Measurements from ENCODE around the gene ZNF385A. TPM values are rescaled to one million over a fixed set of nuclear protein-coding genes. Genes with fewer than 3 reads are reported as not detected.

The ZNF385A gene
- total and polyA plus RNA-seq, 9 of the 15 experiments (the other 6 are each of a cell fraction or from before 2014, with no cell fraction given), result 1.0 to 111 (median 7.7) TPM

- TF ChIP-seq GTF2A2 (tag; IDR thresholded peaks at IDR 0.05), result no peak
- 0 out of 2 replicates have a peak, but pooled peaks have one; percentile 29 for TF ChIP-seq TAL1 (IDR thresholded peaks at IDR 0.05)
- no peak for TF ChIP-seq RBM22 (IDR thresholded peaks at IDR 0.05; ENCODE audit: low read depth, low read length, poor library complexity, severe bottlenecking)
- no peak for TF ChIP-seq RAD21 (CRISPR knock-in tag; conservative IDR thresholded peaks at IDR 0.05 in 1 of 2, IDR thresholded peaks at IDR 0.05 in 1 of 2)
- 0 out of 2 replicates have a peak, but pooled peaks have one; percentile 13 for TF ChIP-seq ZNF766 (CRISPR knock-in tag; conservative IDR thresholded peaks at IDR 0.05)
- TF ChIP-seq FOXA1 (IDR thresholded peaks at IDR 0.05; ENCODE audit: borderline replicate concordance), result no peak
- TF ChIP-seq, protein P1, sequence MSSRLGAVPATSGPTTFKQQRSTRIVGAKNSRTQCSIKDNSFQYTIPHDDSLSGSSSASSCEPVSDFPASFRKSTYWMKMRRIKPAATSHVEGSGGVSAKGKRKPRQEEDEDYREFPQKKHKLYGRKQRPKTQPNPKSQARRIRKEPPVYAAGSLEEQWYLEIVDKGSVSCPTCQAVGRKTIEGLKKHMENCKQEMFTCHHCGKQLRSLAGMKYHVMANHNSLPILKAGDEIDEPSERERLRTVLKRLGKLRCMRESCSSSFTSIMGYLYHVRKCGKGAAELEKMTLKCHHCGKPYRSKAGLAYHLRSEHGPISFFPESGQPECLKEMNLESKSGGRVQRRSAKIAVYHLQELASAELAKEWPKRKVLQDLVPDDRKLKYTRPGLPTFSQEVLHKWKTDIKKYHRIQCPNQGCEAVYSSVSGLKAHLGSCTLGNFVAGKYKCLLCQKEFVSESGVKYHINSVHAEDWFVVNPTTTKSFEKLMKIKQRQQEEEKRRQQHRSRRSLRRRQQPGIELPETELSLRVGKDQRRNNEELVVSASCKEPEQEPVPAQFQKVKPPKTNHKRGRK (tag; IDR thresholded peaks at IDR 0.05), result no peak
- TF ChIP-seq CBFB (CRISPR knock-in tag; IDR thresholded peaks at IDR 0.05), result no peak
- TF ChIP-seq TAF9B (IDR thresholded peaks at IDR 0.05; ENCODE audit: partially characterized antibody), result peak; percentile 91
- no peak for TF ChIP-seq SMARCB1 (IDR thresholded peaks at IDR 0.05; ENCODE audit: insufficient read length, low read depth)
- TF ChIP-seq TCF3 (CRISPR knock-in tag; IDR thresholded peaks at IDR 0.05), result peak; percentile 56
- TF ChIP-seq ARID1B (IDR thresholded peaks at IDR 0.05), result peak; percentile 83
- TF ChIP-seq CXXC5 (CRISPR knock-in tag; IDR thresholded peaks at IDR 0.05), result peak; percentile 48
- TF ChIP-seq ZNF12 (CRISPR knock-in tag; IDR thresholded peaks at IDR 0.05), result no peak
- no peak for TF ChIP-seq ZNF124 (CRISPR knock-in tag; IDR thresholded peaks at IDR 0.05)
- TF ChIP-seq POLR2AphosphoS5 (IDR thresholded peaks at IDR 0.05; ENCODE audit: control insufficient read depth, insufficient read depth, low read depth, low read length), result peak; percentile 47; the same call in 1 of the 2 replicates
- TF ChIP-seq, protein P2, sequence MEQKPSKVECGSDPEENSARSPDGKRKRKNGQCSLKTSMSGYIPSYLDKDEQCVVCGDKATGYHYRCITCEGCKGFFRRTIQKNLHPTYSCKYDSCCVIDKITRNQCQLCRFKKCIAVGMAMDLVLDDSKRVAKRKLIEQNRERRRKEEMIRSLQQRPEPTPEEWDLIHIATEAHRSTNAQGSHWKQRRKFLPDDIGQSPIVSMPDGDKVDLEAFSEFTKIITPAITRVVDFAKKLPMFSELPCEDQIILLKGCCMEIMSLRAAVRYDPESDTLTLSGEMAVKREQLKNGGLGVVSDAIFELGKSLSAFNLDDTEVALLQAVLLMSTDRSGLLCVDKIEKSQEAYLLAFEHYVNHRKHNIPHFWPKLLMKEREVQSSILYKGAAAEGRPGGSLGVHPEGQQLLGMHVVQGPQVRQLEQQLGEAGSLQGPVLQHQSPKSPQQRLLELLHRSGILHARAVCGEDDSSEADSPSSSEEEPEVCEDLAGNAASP (IDR thresholded peaks at IDR 0.05), result no peak
- peak; percentile 49; the same call in 1 of the 2 replicates for TF ChIP-seq EP400 (IDR thresholded peaks at IDR 0.05)
- TF ChIP-seq SETDB1 (IDR thresholded peaks at IDR 0.05; ENCODE audit: low read length), result peak; percentile 49
- TF ChIP-seq ZNF253 (CRISPR knock-in tag; conservative IDR thresholded peaks at IDR 0.05), result no peak
- TF ChIP-seq PYGO2 (tag; IDR thresholded peaks at IDR 0.05), result no peak
- TF ChIP-seq TARDBP (IDR thresholded peaks at IDR 0.05), result peak; percentile 34; the same call in 1 of the 2 replicates
- no peak for TF ChIP-seq ZNF551 (CRISPR knock-in tag; IDR thresholded peaks at IDR 0.05)
- TF ChIP-seq, protein P3, sequence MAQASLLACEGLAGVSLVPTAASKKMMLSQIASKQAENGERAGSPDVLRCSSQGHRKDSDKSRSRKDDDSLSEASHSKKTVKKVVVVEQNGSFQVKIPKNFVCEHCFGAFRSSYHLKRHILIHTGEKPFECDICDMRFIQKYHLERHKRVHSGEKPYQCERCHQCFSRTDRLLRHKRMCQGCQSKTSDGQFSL (CRISPR knock-in tag; IDR thresholded peaks at IDR 0.05), result peak; percentile 64; the same call in 1 of the 2 replicates
- TF ChIP-seq, protein P3 (tag; IDR thresholded peaks at IDR 0.05), result no peak
- peak; percentile 58 for TF ChIP-seq CBFA2T2 (conservative IDR thresholded peaks at IDR 0.05)
These were observed 47.6 kb upstream of the ZNF385A start (continued) for GRCh38 chr12:54431911-54432814.
